Kidney (tissue), 14 donors: ENCODE data around the gene CFAP221. TPM values are rescaled to one million over a fixed set of nuclear protein-coding genes. Genes with fewer than 3 reads are reported as not detected.
"Not testable (repeated sequence)": the region's sequence is repeated elsewhere in the genome, so short reads cannot be mapped to it uniquely, and the experiment has no call there.

Source experiments
- DNase-seq, 5 donors: peaks; one replicate each; pipeline ENCODE4 v3.0.0-alpha.2; 2013 to 2020
- FAIRE-seq: peaks from 2 replicates; lab custom pipeline; 2012; peaks lifted over from hg19 to GRCh38; lab: Jason Lieb, UNC
- H3K27ac ChIP-seq, 2 donors: one replicate each; pipeline ENCODE4 v1.7.0; 2013; ENCODE audit warnings: low read depth in 2 of 2, low read length in 2 of 2, inconsistent platforms in 1 of 2
- H3K27me3 ChIP-seq: one replicate; pipeline ENCODE4 v1.7.1; 2013; ENCODE audit warnings: low read length, inconsistent platforms; ENCODE audit not compliant: control insufficient read depth, insufficient read depth
- H3K36me3 ChIP-seq, 3 donors: one replicate each; pipeline versions ENCODE4 v1.7.0 to v1.7.1; 2013; ENCODE audit warnings: low read length in 3 of 3, control low read depth in 1 of 3, inconsistent platforms in 1 of 3; ENCODE audit not compliant: insufficient read depth in 3 of 3, control insufficient read depth in 2 of 3
- H3K4me1 ChIP-seq, 3 donors: one replicate each; pipeline versions ENCODE4 v1.7.0 to v1.7.1; 2013; ENCODE audit warnings: low read length in 3 of 3, inconsistent platforms in 1 of 3, low read depth in 1 of 3; ENCODE audit not compliant: control insufficient read depth in 2 of 3, insufficient read depth in 2 of 3
- H3K4me3 ChIP-seq, 3 donors: one replicate each; pipeline versions ENCODE4 v1.7.0 to v1.8.1; 2013; ENCODE audit warnings: low read length in 3 of 3, control low read depth in 1 of 3, inconsistent platforms in 1 of 3
- H3K9ac ChIP-seq, 3 donors: one replicate each; pipeline versions ENCODE4 v1.7.0 to v1.7.1; 2013; ENCODE audit warnings: low read length in 3 of 3, control low read depth in 1 of 3, inconsistent platforms in 1 of 3
- H3K9me3 ChIP-seq, 3 donors: one replicate each; pipeline versions ENCODE4 v1.7.0 to v1.7.1; 2013; ENCODE audit warnings: low read length in 3 of 3, control low read depth in 1 of 3, inconsistent platforms in 1 of 3; ENCODE audit not compliant: control insufficient read depth in 2 of 3, insufficient read depth in 1 of 3
- CTCF ChIP-seq: IDR thresholded peaks from 3 replicates; pipeline ENCODE4 v1.5.1; 2012; ENCODE audit warnings: mild to moderate bottlenecking, moderate library complexity, borderline replicate concordance; ENCODE audit not compliant: insufficient read depth; ENCODE audit errors: extremely low read depth
- intact Hi-C: fragments of 100-400 bp; cut with DNase I; formaldehyde crosslinking; loops from one replicate; pipeline ENCODE4 v1.11.1; 2022
- polyA plus RNA-seq: library from polyadenylated mRNA; stranded (reverse); fragments of 350-450 nt; fragmentation: Illumina TruSeq; extraction: RNeasy Lipid Tissue Mini Kit (QIAGEN cat#74804); gene quantifications from one replicate; pipeline ENCODE4 v1.2.3, GENCODE V29; 2014; ENCODE audit warnings: low read depth, low replicate concordance; ENCODE audit not compliant: insufficient read depth
- total RNA-seq: library from RNA; stranded (reverse); fragmentation: NEBNext Ultra II Directional; extraction: Animal tissue kit (Norgen Biotek cat#: 25700); gene quantifications from one replicate; pipeline ENCODE4 v1.2.1, GENCODE V29; 2021
- donor health status: control.
- donor health status: control.
- donor health status: control.
- donor health status: control.
- donor health status: control.
- donor health status: DM: yes; HTN: yes; CAD: no.
- donor health status: Normal renal cell carcinoma (clear cell type).

Gene CFAP221
- total and polyA plus RNA-seq, 2 donors from 2014 or later, result 15.9 to 58.7 TPM

DNA sequence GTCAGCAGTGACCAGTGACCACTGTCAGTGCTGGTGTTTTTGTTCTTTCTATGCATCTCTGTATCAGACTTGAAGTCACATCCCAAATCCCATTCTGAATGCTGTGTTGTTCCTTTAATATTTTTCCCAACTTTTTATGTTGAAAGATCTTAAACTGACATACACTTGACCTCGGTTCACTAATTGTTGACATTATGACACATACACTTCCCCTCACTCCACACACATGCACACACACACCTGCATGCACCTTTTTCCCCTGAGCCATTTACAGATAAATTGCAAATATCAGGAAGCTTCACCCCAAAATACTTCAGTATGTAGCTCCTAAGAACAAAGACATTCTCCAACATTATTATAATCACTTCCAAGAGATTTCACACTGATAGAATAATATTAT, 62.4 kb downstream of the CFAP221 start:
- Histone ChIP-seq H3K36me3 (no peaks in the 10 kb centered on the region), H3K9ac (no peak overlapping the region), H3K27ac (no peak overlapping the region), H3K27me3 (no peaks in the 10 kb centered on the region), H3K4me3 (no peak overlapping the region), H3K4me1 (no peaks in the 10 kb centered on the region), H3K9me3 (no peaks in the 10 kb centered on the region)
- DNase-seq (no peak), FAIRE-seq (no peak)
- TF ChIP-seq CTCF, result no peak
- intact Hi-C loops, result no loop called here

DNA sequence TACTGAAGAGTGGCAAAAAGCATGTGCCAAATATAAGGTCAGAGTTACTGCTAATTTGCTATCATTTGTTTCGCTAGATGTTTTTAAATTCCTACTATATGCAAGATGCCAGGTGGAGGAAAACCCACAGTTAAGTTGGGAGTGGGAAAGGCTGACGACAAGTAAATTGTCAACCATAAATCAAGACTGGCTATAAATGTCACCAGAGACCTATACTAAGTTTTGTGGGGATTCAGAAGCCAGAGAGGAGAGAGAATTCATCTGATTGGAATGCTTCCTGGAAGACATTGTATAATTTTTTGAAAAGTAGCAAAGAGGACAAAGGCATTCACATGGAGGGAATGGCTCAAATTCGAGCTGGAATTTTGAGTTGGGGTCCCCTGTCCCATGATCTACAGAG, 64.3 kb downstream of the CFAP221 start:
- no peak overlapping the region for H3K9ac ChIP-seq
- no peak for TF ChIP-seq CTCF
- H3K9me3 ChIP-seq, result no peaks in the 10 kb centered on the region
- no peaks in the 10 kb centered on the region for H3K4me1 ChIP-seq
- no peaks in the 10 kb centered on the region for H3K27me3 ChIP-seq
- no peak overlapping the region for H3K27ac ChIP-seq
- no peaks in the 10 kb centered on the region for H3K36me3 ChIP-seq
- FAIRE-seq, result no peak
- intact Hi-C loops, result no loop called here
- no peak for DNase-seq
- H3K4me3 ChIP-seq, result no peak overlapping the region

- no peak for TF ChIP-seq CTCF
These were observed 65.1 kb downstream of the CFAP221 start for GRCh38 chr2:119609337-119609736.

GRCh38 chr2:119614140-119614539, 69.9 kb downstream of the CFAP221 start:
- FAIRE-seq, DNase-seq, H3K4me3 ChIP-seq, H3K36me3 ChIP-seq, H3K9ac ChIP-seq, H3K27me3 ChIP-seq, intact Hi-C loops, H3K27ac ChIP-seq, H3K4me1 ChIP-seq, H3K9me3 ChIP-seq: not testable (repeated sequence)

More at GRCh38 chr2:119609337-119609736, 65.1 kb downstream of the CFAP221 start:
- no peaks in the 10 kb centered on the region for H3K36me3 ChIP-seq
- FAIRE-seq (no peak), DNase-seq (no peak)
- H3K27me3 ChIP-seq, result no peaks in the 10 kb centered on the region
- no peak overlapping the region for H3K9ac ChIP-seq
- H3K4me3 ChIP-seq, result no peak overlapping the region
- H3K9me3 ChIP-seq, result no peaks in the 10 kb centered on the region
- intact Hi-C loops, result no loop called here
- H3K27ac ChIP-seq, result no peak overlapping the region
- H3K4me1 ChIP-seq, result no peaks in the 10 kb centered on the region
